HepG2 (cell line): ENCODE data around the gene DRC7. TPM values are rescaled to one million over a fixed set of nuclear protein-coding genes. Genes with fewer than 3 reads are reported as not detected.

ENCODE experiments used
- CCAR2 ChIP-seq: fragments of 200-400 bp; formaldehyde crosslinking; optimal IDR thresholded peaks from 2 replicates; pipeline ENCODE3; 2018; ENCODE audit warnings: low read depth, mild to moderate bottlenecking, low read length, moderate library complexity
- FUBP1 ChIP-seq: sonication (generic); formaldehyde crosslinking; IDR thresholded peaks from 2 replicates; pipeline ENCODE4 v1.5.1; 2020; ENCODE audit warnings: missing genetic modification reagents, mild to moderate bottlenecking, borderline replicate concordance
- IRX3 ChIP-seq: sonication (generic); formaldehyde crosslinking; IDR thresholded peaks from 2 replicates; pipeline ENCODE4 v1.8.1; 2023; ENCODE audit warnings: mild to moderate bottlenecking, low read depth, missing genetic modification reagents, borderline replicate concordance
- MAZ ChIP-seq, 2 experiments: sonication (generic) in 1 of 2; formaldehyde crosslinking in 1 of 2; IDR thresholded peaks; 2 replicates each; pipeline versions ENCODE4 v1.5.0 to v1.6.1; 2012 to 2020; ENCODE audit warnings: low read depth in 2 of 2, mild to moderate bottlenecking in 2 of 2, borderline replicate concordance in 1 of 2, improper control_type of control experiment in 1 of 2, low read length in 1 of 2, missing genetic modification reagents in 1 of 2, moderate library complexity in 1 of 2
- TBP ChIP-seq: sonication (generic); formaldehyde crosslinking; IDR thresholded peaks from 2 replicates; pipeline ENCODE4 v1.5.0; 2020; ENCODE audit warnings: missing genetic modification reagents
- TMF1 ChIP-seq: sonication (generic); formaldehyde crosslinking; IDR thresholded peaks from 2 replicates; pipeline ENCODE4 v1.8.1; 2022; ENCODE audit warnings: low read depth, missing genetic modification reagents
- ZBTB3 ChIP-seq: sonication (generic); formaldehyde crosslinking; IDR thresholded peaks from 2 replicates; pipeline ENCODE4 v1.4.0; 2020; ENCODE audit warnings: low read depth, mild to moderate bottlenecking, moderate library complexity, missing genetic modification reagents, borderline replicate concordance
- ZBTB43 ChIP-seq: sonication (generic); formaldehyde crosslinking; conservative IDR thresholded peaks from 2 replicates; pipeline ENCODE4 v1.4.0; 2020; ENCODE audit warnings: missing genetic modification reagents
- ZFAT ChIP-seq: sonication (generic); formaldehyde crosslinking; conservative IDR thresholded peaks from 2 replicates; pipeline ENCODE4 v1.8.1; 2023; ENCODE audit warnings: missing genetic modification reagents, inconsistent platforms
- ZMYM3 ChIP-seq: sonication (generic); formaldehyde crosslinking; IDR thresholded peaks from 2 replicates; pipeline ENCODE4 v1.5.1; 2020; ENCODE audit warnings: mild to moderate bottlenecking, missing genetic modification reagents
- ZNF331 ChIP-seq: sonication (generic); formaldehyde crosslinking; IDR thresholded peaks from 2 replicates; pipeline ENCODE4 v1.4.0; 2020; ENCODE audit warnings: missing genetic modification reagents
- ZNF660 ChIP-seq: sonication (generic); formaldehyde crosslinking; IDR thresholded peaks from 2 replicates; pipeline ENCODE4 v1.5.1; 2020; ENCODE audit warnings: mild to moderate bottlenecking, low read depth, missing genetic modification reagents, borderline replicate concordance
- polyA plus RNA-seq, 8 experiments: library from polyadenylated mRNA; depleted of rRNA in 3 of 8; stranded (reverse) in 7 of 8; unstranded in 1 of 8; fragments of >200 nt; fragmentation: Illumina TruSeq in 4 of 8; extraction: Trizol in 4 of 8; gene quantifications; 2 replicates each; pipeline versions ENCODE4 v1.2.1 to v1.2.3, GENCODE V29; 2011 to 2016; ENCODE audit warnings: low read depth in 4 of 8, missing spikeins in 1 of 8, mixed read lengths in 1 of 8; ENCODE audit not compliant: insufficient read depth in 1 of 8
- total RNA-seq, 5 experiments: library from RNA; depleted of rRNA; stranded (reverse); fragments of >200 nt; fragmentation: Illumina TruSeq; extraction: Trizol; gene quantifications; 2 replicates each; pipeline ENCODE4 v1.2.3, GENCODE V29; 2016; ENCODE audit warnings: low read depth in 1 of 5
- TF ChIP-seq, protein P1 (sequence below): sonication (generic); formaldehyde crosslinking; IDR thresholded peaks from 2 replicates; pipeline ENCODE4 v1.5.0; 2020; ENCODE audit warnings: missing genetic modification reagents
- TF ChIP-seq, protein P2 (sequence below): sonication (generic); formaldehyde crosslinking; IDR thresholded peaks from 2 replicates; pipeline ENCODE4 v1.8.1; 2023; ENCODE audit warnings: mild to moderate bottlenecking, moderate library complexity, missing genetic modification reagents
- TF ChIP-seq, protein P3 (sequence below): sonication (generic); formaldehyde crosslinking; IDR thresholded peaks from 2 replicates; pipeline ENCODE4 v1.4.0; 2020; ENCODE audit warnings: missing genetic modification reagents, borderline replicate concordance
- TF ChIP-seq, protein P4 (sequence below): sonication (generic); formaldehyde crosslinking; IDR thresholded peaks from 2 replicates; pipeline ENCODE4 v1.4.0; 2020; ENCODE audit warnings: mild to moderate bottlenecking, low read depth, missing genetic modification reagents

DRC7 gene
- total and polyA plus RNA-seq, 2 of the 13 experiments (the other 11 are each of a cell fraction or from before 2014, with no cell fraction given), result 2.7 to 3.4 TPM

GRCh38 chr16:57734308-57734924 is 39.8 kb downstream of the DRC7 start (continued):
- TF ChIP-seq ZMYM3 (CRISPR knock-in tag), result peak; percentile 89
- TF ChIP-seq, protein P1, sequence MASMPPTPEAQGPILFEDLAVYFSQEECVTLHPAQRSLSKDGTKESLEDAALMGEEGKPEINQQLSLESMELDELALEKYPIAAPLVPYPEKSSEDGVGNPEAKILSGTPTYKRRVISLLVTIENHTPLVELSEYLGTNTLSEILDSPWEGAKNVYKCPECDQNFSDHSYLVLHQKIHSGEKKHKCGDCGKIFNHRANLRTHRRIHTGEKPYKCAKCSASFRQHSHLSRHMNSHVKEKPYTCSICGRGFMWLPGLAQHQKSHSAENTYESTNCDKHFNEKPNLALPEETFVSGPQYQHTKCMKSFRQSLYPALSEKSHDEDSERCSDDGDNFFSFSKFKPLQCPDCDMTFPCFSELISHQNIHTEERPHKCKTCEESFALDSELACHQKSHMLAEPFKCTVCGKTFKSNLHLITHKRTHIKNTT (CRISPR knock-in tag), result no peak
- peak; percentile 10; the same call in 1 of the 2 replicates for TF ChIP-seq ZNF331 (CRISPR knock-in tag)
- no peak for TF ChIP-seq ZNF660 (CRISPR knock-in tag)
- TF ChIP-seq IRX3 (CRISPR knock-in tag), result no peak
- no peak for TF ChIP-seq ZFAT (CRISPR knock-in tag)
- TF ChIP-seq TBP (CRISPR knock-in tag), result no peak
- 0 out of 2 replicates have a peak, but pooled peaks have one; percentile 55 for TF ChIP-seq FUBP1 (CRISPR knock-in tag)
- TF ChIP-seq MAZ (IDR thresholded peaks at IDR 0.05; ENCODE audit: borderline replicate concordance, low read depth, low read length), result no peak
- no peak for TF ChIP-seq MAZ (CRISPR knock-in tag; IDR thresholded peaks at IDR 0.05; ENCODE audit: low read depth)
- no peak for TF ChIP-seq ZBTB43 (CRISPR knock-in tag)
- no peak for TF ChIP-seq CCAR2
- TF ChIP-seq, protein P2, sequence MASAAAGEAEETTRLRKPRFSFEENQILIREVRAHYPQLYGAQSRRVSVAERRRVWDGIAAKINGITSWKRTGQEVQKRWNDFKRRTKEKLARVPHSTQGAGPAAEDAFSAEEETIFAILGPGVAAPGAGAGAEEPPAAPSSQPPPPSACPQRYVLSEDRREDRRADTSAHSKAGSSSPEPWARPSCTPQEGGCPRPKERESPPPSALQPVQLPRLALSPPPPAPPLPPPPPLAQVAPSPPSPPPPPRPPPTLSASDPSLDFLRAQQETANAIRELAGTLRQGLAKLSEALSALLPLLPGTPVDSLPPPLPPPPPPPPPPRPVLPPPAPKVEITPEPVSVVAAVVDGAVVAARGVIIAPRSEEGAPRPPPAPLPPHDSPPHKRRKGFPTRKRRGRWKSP, result 0 out of 2 replicates have a peak, but pooled peaks have one; percentile 24
- TF ChIP-seq ZBTB3, result no peak
- TF ChIP-seq, protein P3, sequence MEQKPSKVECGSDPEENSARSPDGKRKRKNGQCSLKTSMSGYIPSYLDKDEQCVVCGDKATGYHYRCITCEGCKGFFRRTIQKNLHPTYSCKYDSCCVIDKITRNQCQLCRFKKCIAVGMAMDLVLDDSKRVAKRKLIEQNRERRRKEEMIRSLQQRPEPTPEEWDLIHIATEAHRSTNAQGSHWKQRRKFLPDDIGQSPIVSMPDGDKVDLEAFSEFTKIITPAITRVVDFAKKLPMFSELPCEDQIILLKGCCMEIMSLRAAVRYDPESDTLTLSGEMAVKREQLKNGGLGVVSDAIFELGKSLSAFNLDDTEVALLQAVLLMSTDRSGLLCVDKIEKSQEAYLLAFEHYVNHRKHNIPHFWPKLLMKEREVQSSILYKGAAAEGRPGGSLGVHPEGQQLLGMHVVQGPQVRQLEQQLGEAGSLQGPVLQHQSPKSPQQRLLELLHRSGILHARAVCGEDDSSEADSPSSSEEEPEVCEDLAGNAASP (CRISPR knock-in tag), result peak; percentile 23; the same call in 1 of the 2 replicates
- no peak for TF ChIP-seq TMF1
- TF ChIP-seq, protein P4, sequence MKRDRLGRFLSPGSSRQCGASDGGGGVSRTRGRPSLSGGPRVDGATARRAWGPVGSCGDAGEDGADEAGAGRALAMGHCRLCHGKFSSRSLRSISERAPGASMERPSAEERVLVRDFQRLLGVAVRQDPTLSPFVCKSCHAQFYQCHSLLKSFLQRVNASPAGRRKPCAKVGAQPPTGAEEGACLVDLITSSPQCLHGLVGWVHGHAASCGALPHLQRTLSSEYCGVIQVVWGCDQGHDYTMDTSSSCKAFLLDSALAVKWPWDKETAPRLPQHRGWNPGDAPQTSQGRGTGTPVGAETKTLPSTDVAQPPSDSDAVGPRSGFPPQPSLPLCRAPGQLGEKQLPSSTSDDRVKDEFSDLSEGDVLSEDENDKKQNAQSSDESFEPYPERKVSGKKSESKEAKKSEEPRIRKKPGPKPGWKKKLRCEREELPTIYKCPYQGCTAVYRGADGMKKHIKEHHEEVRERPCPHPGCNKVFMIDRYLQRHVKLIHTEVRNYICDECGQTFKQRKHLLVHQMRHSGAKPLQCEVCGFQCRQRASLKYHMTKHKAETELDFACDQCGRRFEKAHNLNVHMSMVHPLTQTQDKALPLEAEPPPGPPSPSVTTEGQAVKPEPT, result no peak
